HCT116 (cell line): ENCODE measurements around the gene SUGP2. TPM values are rescaled to one million over a fixed set of nuclear protein-coding genes. Genes with fewer than 3 reads are reported as not detected.

ENCODE experiments used
- ATAC-seq: fragments of 200-7000 bp; cut with Tn5 transposase; 2 replicates; pipeline ENCODE4 v1.9.1; 2020; ENCODE audit warnings: mild to moderate bottlenecking, moderate library complexity
- BruUV-seq: library from RNA; stranded (reverse); fragments of 400-500 nt; replicated peaks from 2 replicates; lab custom pipeline; 2021; lab: Mats Ljungman, UMichigan
- CTCF ChIA-PET: fragments of 300-600 bp; sonication (Branson Sonifier 250); formaldehyde crosslinking; loops from one replicate; lab custom pipeline; 2021; ENCODE audit warnings: antibody characterized with exemption; lab: Charles Lee
- POLR2A ChIA-PET: fragments of 300-600, 350-600 bp; sonication (Branson Sonifier 250); formaldehyde crosslinking; loops from one replicate; lab custom pipeline; 2021; ENCODE audit warnings: antibody characterized with exemption; lab: Charles Lee
- RAD21 ChIA-PET, 2 experiments: fragments of 300-600 bp; sonication (Branson Sonifier 250); formaldehyde crosslinking; loops; one replicate each; lab custom pipeline; 2023; ENCODE audit warnings: low total read pairs in 2 of 2; ENCODE audit not compliant: uncharacterized antibody in 2 of 2, unreplicated experiment in 2 of 2, low non-redundant PET in 1 of 2; lab: Charles Lee
- DNase-seq: peaks from one replicate; pipeline ENCODE4 v3.0.0-alpha.2; 2010; ENCODE audit warnings: low read depth, low spot score
- H2AFZ ChIP-seq: fragments of 200-600 bp; shearing (Covaris generic), sonication (generic); 2 replicates; pipeline ENCODE4 v1.6.1; 2017; ENCODE audit warnings: low read depth, mixed run types, mixed read lengths, antibody characterized with exemption, low read length; ENCODE audit not compliant: poor library complexity, severe bottlenecking
- H3K27ac ChIP-seq: 2 replicates; pipeline ENCODE4 v1.5.1; 2012; ENCODE audit warnings: low read depth, low read length
- H3K27me3 ChIP-seq: fragments of 200-600 bp; sonication (generic); 2 replicates; pipeline ENCODE4 v1.6.1; 2016; ENCODE audit warnings: mixed run types, low read length, mixed read lengths; ENCODE audit not compliant: insufficient read depth
- H3K36me3 ChIP-seq, 2 experiments: fragments of 200-500 bp in 1 of 2; fragments of 200-600 bp in 1 of 2; sonication (Bioruptor generic) in 1 of 2; sonication (generic) in 1 of 2; 2 replicates each; pipeline versions ENCODE4 v1.5.1 to v1.6.1; 2014 to 2016; ENCODE audit warnings: low read length in 2 of 2, inconsistent platforms in 1 of 2, mixed read lengths in 1 of 2, mixed run types in 1 of 2; ENCODE audit not compliant: insufficient read depth in 2 of 2, control insufficient read depth in 1 of 2
- H3K4me1 ChIP-seq, 2 experiments: fragments of 200-600 bp in 1 of 2; sonication (generic) in 1 of 2; 2 replicates each; pipeline versions ENCODE4 v1.5.1 to v1.6.1; 2012 to 2017; ENCODE audit warnings: low read length in 2 of 2, inconsistent platforms in 1 of 2, mild to moderate bottlenecking in 1 of 2, mixed read lengths in 1 of 2, mixed run types in 1 of 2, moderate library complexity in 1 of 2; ENCODE audit not compliant: insufficient read depth in 2 of 2, control insufficient read depth in 1 of 2
- H3K4me2 ChIP-seq: fragments of 200-600 bp; sonication (generic); 2 replicates; pipeline ENCODE4 v1.6.1; 2017; ENCODE audit warnings: mixed run types, low read length, mixed read lengths
- H3K4me3 ChIP-seq, 2 experiments: fragments of 200-600 bp in 1 of 2; sonication (generic) in 1 of 2; replicated peaks in 1 of 2; 2 replicates each; pipeline ENCODE4 v1.5.1; 2011 to 2016; ENCODE audit warnings: low read length in 2 of 2, control low read depth in 1 of 2, low read depth in 1 of 2, mild to moderate bottlenecking in 1 of 2, mixed read lengths in 1 of 2, mixed run types in 1 of 2
- H3K79me2 ChIP-seq: fragments of 200-600 bp; sonication (generic); 2 replicates; pipeline ENCODE4 v1.6.1; 2017; ENCODE audit warnings: mild to moderate bottlenecking, mixed run types, low read length, moderate library complexity, mixed read lengths; ENCODE audit not compliant: insufficient read depth
- H3K9ac ChIP-seq: fragments of 200-600 bp; sonication (generic); 2 replicates; pipeline ENCODE4 v1.6.1; 2016; ENCODE audit warnings: low read length, mixed read lengths
- H3K9me2 ChIP-seq: fragments of 200-600 bp; sonication (generic), shearing (Covaris generic); 2 replicates; pipeline ENCODE4 v1.6.1; 2017; ENCODE audit warnings: mixed run types, mild to moderate bottlenecking, moderate library complexity; ENCODE audit not compliant: insufficient read depth
- H3K9me3 ChIP-seq, 2 experiments: fragments of 200-500 bp in 1 of 2; fragments of 200-600 bp in 1 of 2; sonication (Bioruptor generic) in 1 of 2; sonication (generic) in 1 of 2; 2 replicates each; pipeline ENCODE4 v1.6.1; 2014 to 2017; ENCODE audit warnings: low read length in 2 of 2, mixed read lengths in 2 of 2, inconsistent platforms in 1 of 2, low read depth in 1 of 2, mild to moderate bottlenecking in 1 of 2, mixed run types in 1 of 2, moderate library complexity in 1 of 2; ENCODE audit not compliant: control insufficient read depth in 1 of 2, insufficient read depth in 1 of 2
- H4K20me1 ChIP-seq: fragments of 200-600 bp; sonication (generic), shearing (Covaris generic); 2 replicates; pipeline ENCODE4 v1.6.1; 2017; ENCODE audit warnings: mixed run types, mild to moderate bottlenecking, moderate library complexity; ENCODE audit not compliant: insufficient read depth
- ATF3 ChIP-seq: IDR thresholded peaks from 2 replicates; pipeline ENCODE4 v1.6.1; 2012
- CEBPB ChIP-seq: IDR thresholded peaks from 2 replicates; pipeline ENCODE4 v1.6.1; 2012; ENCODE audit warnings: low read depth
- CTCF ChIP-seq, 3 experiments: fragments of 200-600 bp in 1 of 3; sonication (generic) in 1 of 3; IDR thresholded peaks in 2 of 3; conservative IDR thresholded peaks in 1 of 3; 2 replicates each; pipeline ENCODE4 v1.5.1; 2012 to 2017; ENCODE audit warnings: low read depth in 2 of 3, low read length in 2 of 3, antibody characterized with exemption in 1 of 3, borderline replicate concordance in 1 of 3, control low read depth in 1 of 3, mild to moderate bottlenecking in 1 of 3, mixed read lengths in 1 of 3, mixed run types in 1 of 3, moderate library complexity in 1 of 3; ENCODE audit not compliant: insufficient read depth in 1 of 3
- EGR1 ChIP-seq: IDR thresholded peaks from 2 replicates; pipeline ENCODE4 v1.6.1; 2012; ENCODE audit warnings: low read depth
- ELF1 ChIP-seq: IDR thresholded peaks from 2 replicates; pipeline ENCODE4 v1.6.1; 2012; ENCODE audit warnings: low read depth, borderline replicate concordance
- FOSL1 ChIP-seq: IDR thresholded peaks from 2 replicates; pipeline ENCODE4 v1.6.1; 2012; ENCODE audit warnings: low read depth
- POLR2AphosphoS5 ChIP-seq: IDR thresholded peaks from 2 replicates; pipeline ENCODE4 v1.6.1; 2011; ENCODE audit warnings: mild to moderate bottlenecking, low read depth, low read length, moderate library complexity
- RAD21 ChIP-seq: IDR thresholded peaks from 2 replicates; pipeline ENCODE4 v1.6.1; 2012; ENCODE audit warnings: low read depth, mild to moderate bottlenecking
- SP1 ChIP-seq: IDR thresholded peaks from 2 replicates; pipeline ENCODE4 v1.6.1; 2012; ENCODE audit warnings: low read depth
- SRF ChIP-seq: IDR thresholded peaks from 2 replicates; pipeline ENCODE4 v1.6.1; 2012; ENCODE audit warnings: low read depth
- TCF7L2 ChIP-seq: IDR thresholded peaks from 2 replicates; pipeline ENCODE4 v1.7.0; 2011; ENCODE audit warnings: borderline replicate concordance, inconsistent platforms; ENCODE audit not compliant: insufficient read depth, insufficient read length; ENCODE audit errors: extremely low read depth
- YY1 ChIP-seq: IDR thresholded peaks from 2 replicates; pipeline ENCODE4 v1.6.1; 2011; ENCODE audit warnings: low read length, low read depth, moderate library complexity, mild to moderate bottlenecking; ENCODE audit not compliant: insufficient replicate concordance; ENCODE audit errors: extremely low read depth
- ZBTB33 ChIP-seq: IDR thresholded peaks from 2 replicates; pipeline ENCODE4 v1.6.1; 2011; ENCODE audit warnings: mild to moderate bottlenecking, low read length, moderate library complexity; ENCODE audit not compliant: insufficient replicate concordance; ENCODE audit errors: extremely low read depth
- intact Hi-C: fragments of 100-400 bp; cut with micrococcal nuclease; formaldehyde crosslinking; loops from 2 replicates; pipeline ENCODE4 v1.10.0; 2022
- total RNA-seq: library from RNA; stranded (reverse); gene quantifications from one replicate; pipeline ENCODE4 v1.2.1, GENCODE V29; 2021; ENCODE audit not compliant: unreplicated experiment

Gene SUGP2
- total RNA-seq, 1 experiment from 2014 or later: 82.4 TPM

GRCh38 chr19:19032420-19033175 lies 719 bp downstream of the SUGP2 start (continued):
- TF ChIP-seq CTCF (IDR thresholded peaks at IDR 0.05 in 2 of 3, conservative IDR thresholded peaks at IDR 0.05 in 1 of 3; ENCODE audit: borderline replicate concordance in 1 of 3, insufficient read depth in 1 of 3, low read depth in 2 of 3, low read length in 2 of 3) (0 out of 6 replicates have a peak, but pooled peaks of 1 of the 3 experiments have one; percentile 7), EGR1 (no peak), FOSL1 (no peak), SP1 (peak; percentile 85)

- ChIA-PET RAD21 (no interaction called here), POLR2A (no interaction called here), CTCF (no interaction called here)
- Histone ChIP-seq H3K9ac (peak overlapping the region; percentile 31; the same call in 1 of the 2 replicates), H3K27ac (peak overlapping the region; percentile 90; the same call in 1 of the 2 replicates), H3K4me3 (peak overlapping the region in 1 of 2 experiments; percentile 96; a peak in 2 of 4 replicates), H3K9me2 (no peaks in the 10 kb centered on the region), H3K79me2 (peaks cover 84% of the 10 kb centered on the region), H4K20me1 (no peaks in the 10 kb centered on the region), H3K4me2 (peak overlapping the region; percentile 93), H3K9me3 (no peaks in the 10 kb centered on the region), H2AFZ (no peak overlapping the region), H3K27me3 (no peaks in the 10 kb centered on the region), H3K36me3 (peaks cover 22 to 47% of the 10 kb centered on the region in 2 experiments), H3K4me1 (peaks cover 9 to 18% of the 10 kb centered on the region in 2 experiments)
- no peak for ATAC-seq
- intact Hi-C loops: no loop called here
- DNase-seq: no peak
- BruUV-seq: no TSS peak
- no peak for TF ChIP-seq ELF1
- TF ChIP-seq RAD21: no peak
- TF ChIP-seq ATF3: no peak
- TF ChIP-seq ZBTB33: no peak
- no peak for TF ChIP-seq CEBPB
- TF ChIP-seq SP1: no peak
- no peak for TF ChIP-seq CTCF (IDR thresholded peaks at IDR 0.05 in 2 of 3, conservative IDR thresholded peaks at IDR 0.05 in 1 of 3; ENCODE audit: borderline replicate concordance in 1 of 3, insufficient read depth in 1 of 3, low read depth in 2 of 3, low read length in 2 of 3)
- TF ChIP-seq SRF: no peak
- TF ChIP-seq YY1: no peak
- no peak for TF ChIP-seq TCF7L2
- TF ChIP-seq POLR2AphosphoS5: no peak
Measured at GRCh38 chr19:19031891-19032290, 1.4 kb downstream of the SUGP2 start.
